ENCODE data around the gene GOLGA6L10.
"Not testable (repeated sequence)": the region's sequence is repeated elsewhere in the genome, so short reads cannot be mapped to it uniquely, and the experiment has no call there.

Gene GOLGA6L10

DNA sequence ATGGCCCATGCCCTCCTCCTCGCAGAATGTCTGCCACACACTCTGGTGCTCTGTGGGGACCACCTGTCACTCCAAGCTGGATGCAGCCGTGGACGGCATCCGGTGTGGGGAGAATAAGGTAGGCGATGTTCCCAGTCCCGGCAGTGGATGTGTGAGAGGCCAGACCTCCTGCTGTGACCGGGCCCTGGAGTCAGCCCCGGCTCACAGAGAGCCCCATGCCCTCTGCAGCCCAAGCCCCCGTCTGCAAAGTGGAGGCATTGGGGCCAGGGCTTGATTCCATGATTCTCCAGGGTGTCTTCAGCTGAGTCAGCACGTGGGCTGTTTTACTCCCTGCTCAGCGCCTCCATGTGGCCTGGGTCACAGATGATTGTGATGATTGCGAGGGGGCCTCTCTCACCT, 32.2 kb downstream of the GOLGA6L10 start:
- no peak for DNase-seq

DNA sequence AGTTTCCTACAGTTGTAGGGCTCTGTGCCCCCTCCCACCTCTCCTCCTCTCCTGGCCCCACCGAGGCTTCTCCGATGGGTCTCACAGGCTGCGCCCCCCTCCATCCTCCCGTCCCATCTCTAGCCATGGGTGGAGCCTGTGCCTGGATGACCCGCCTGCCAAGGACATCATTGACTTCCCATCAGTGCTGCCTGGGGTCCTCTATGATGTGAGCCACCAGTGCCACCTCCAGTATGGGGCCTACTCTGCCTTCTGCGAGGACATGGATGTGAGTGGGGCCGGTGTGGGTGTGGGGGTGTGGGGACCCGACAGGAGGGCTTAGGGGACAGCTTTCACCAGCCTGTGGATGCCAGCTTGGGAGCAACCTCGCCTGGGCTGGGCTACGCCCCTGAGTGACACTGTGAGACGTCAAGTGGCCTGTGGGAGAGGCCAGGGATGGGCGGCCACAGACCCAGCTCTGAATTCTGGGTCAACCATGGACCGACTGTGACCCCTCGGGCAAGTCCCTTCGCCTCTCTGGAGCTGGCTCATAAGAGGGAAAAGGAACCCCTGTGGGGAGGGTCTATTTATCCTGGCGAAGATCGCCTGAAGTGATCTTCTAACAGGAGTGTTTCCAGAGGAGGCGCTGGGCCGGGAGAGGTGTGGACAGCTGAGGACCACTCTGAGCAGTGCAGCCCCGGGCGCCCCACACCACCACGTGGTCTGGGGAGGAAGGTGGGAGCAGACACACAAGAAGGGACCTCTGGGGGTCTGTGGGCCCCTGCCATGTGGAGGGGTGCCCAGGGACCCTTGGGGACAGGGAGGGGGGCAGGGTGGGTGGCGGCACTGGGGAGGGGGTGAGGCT, 32.8 kb downstream of the GOLGA6L10 start:
- not testable (repeated sequence) for DNase-seq

DNA sequence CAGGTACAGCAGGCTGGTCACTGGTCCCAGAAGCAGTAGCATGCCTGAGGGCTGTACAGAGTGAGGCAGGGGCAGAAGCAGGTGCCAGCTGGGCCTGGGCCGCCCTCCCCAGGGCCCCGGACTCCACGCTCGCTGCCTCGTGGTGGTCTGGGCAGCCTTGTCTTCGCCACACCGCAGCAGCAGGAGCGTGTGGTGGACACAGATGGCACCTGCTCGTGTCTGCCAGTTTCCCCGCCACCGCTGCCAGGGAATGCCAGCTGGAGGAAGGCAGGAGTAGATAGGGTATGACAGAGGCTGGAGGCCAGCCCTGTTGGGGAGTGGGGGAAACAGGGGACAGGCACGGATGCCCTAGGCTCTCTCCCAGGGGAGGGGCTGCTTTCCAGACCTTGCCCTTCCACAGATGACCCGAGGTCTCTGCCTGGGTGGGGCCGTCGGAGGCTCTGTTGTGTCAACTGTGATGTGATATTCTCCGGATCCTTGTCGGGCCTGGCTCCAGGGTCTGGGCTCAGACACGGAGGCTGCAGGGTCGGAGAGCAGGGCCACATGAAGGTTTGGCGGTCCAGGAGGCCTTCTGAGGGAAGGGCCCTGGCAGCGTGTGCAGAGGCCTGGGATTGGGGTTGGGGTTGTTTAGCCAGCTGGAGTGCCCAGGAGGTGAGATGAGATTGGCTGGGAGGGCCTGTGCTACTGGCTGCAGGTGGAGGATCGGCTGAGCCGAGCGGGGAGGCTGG, 33.6 kb downstream of the GOLGA6L10 start:
- DNase-seq: no peak

DNA sequence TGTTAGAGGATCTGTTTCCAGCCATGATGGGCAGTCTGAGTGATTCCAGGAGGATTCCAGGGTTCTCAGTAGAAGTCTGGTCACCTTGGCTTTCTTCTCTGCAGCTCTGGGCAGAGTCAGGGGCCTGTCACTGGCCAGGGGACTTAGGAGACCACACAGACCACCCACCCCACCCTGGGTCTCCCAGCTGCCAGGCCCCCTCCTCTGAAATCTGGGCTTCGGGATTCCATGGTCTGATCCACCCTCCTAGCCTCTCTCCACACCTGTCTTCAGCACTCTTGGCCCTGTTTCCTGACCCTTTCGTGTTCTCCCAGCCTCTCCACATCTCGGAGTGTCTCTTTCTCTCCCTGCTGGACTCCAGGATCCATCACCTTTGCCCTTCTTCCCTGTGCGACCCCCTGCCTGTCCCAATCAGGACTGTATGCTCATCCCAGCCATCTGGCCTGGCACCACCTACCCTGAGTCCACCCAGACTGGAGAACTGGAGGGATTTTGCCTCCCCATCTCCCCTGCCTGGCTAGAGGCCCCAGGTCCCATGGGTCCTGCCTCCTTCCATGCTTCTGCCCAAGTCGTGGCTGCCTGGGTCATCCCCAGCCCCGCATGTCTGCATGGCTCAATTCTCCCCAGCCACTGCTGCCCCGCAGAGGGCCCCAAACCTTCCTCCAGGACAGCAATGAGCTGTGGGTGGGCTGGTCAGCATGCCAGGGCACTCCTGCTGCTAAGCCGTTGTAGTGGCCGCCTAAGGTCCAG, 34.3 kb downstream of the GOLGA6L10 start:
- no peak for DNase-seq

DNA sequence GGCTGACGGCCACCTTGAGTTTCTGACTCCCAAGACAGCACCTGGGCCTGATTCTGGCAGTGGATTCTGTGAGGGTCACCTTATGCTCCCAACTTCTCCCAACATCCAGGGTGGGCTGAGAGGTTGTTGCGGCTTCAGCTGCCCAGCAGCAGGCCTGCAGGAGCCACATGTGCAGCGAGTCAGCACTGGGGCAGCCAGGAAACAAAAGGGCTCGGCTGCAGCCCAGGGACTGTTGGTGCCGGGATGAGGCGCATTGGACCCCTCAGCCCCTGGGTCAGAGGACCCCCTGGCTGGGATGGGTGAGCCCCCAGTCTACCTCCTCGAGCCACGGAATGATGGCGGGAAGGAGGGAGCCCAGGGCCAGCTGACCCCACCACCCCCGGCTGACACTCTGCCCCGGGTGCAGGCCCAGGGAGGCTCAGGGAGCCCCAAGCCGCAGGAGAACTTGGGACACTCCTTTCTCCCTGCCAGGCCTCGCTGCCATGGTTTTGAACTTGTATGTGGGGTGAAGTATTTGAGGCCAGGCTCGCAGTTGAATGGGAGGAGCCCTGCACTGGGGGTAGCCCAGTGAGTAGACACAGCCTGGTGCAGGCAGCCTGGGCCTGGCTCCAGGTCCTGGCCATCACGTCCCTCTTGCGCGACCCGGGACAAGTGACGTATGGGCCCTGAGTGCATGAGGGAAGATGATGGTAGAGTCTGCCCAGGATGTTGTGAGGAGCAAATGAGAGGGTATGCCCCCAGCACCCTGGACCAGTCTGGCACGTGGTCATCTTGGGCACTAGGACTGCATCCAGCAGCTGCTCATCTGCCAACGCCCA, 35.1 kb downstream of the GOLGA6L10 start:
- DNase-seq: not testable (repeated sequence)

DNA sequence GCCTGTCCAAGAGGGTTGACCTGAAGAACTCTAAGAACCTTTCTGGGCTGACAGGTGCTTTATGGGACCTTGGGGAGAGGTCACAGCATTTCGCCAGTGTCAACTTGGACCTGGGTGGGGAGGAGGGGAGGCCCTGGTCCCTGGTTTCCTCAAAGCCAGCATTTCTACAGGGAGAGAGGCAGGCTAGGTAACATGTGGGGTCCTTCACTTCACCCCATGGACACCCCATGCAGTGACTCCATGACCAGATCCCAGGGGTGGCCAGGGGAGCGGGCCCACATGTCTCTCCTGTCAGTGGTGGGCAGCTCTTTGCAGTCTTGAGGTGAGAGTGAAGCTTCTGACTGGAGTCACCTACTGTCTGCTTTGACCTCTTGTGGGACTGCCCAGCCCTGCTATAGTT, 35.8 kb downstream of the GOLGA6L10 start:
- no peak for DNase-seq

DNA sequence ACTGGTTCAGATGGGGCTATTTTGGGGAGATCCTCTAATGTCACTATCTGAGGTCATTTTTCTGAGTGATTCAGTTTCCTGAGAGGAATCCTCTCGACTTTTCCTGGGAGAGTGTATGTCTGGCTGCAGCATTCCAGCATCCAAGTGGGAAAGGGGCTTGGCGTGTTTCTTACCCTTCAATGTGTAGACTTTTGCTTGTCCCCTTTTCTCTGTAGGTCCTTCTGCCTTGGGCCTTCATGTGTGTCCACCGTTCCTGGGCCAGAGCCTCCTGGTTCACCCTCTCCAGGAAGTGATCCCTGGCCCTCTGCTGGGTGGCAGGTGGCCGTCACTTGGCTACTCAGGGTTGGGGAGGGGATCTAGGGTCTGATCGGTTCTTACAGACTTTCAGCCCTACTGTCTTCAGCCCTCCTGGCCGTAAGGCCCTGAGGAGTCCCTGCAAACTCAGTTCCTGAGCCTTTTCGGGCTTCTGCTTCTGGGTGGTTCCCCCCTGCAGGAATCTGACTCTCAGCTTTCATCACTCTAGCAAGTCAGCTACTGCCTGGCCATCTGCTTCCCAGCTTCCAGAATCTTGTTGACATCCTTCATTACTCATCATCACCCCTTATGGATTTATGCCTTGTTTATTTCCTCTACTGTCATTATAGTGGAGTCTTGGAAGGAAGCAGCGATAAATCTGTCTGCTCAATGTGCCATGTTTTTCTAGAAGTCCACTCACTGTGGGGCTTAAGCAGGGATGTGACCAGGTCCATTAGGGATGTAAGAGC, 36.5 kb downstream of the GOLGA6L10 start:
- no peak for DNase-seq

DNA sequence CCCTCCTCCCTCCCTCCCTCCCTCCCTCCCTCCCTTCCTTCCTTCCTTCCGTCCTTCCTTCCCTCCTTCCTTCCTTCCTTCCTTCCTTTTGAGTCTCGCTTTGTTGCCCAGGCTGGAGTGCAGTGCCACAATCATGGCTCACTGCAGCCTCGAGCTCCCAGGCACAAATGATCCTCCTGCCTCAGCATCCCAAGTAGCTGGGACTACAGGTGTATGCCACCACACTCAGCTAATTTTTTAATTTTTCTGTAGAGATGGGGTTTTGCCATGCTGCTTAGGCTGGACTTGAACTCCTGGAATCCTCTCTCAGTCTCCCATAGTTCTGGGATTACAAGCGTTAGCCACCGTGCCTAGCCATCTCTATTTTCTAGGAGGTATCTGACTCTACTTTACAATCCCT, 38.0 kb downstream of the GOLGA6L10 start:
- DNase-seq: not testable (repeated sequence)

DNA sequence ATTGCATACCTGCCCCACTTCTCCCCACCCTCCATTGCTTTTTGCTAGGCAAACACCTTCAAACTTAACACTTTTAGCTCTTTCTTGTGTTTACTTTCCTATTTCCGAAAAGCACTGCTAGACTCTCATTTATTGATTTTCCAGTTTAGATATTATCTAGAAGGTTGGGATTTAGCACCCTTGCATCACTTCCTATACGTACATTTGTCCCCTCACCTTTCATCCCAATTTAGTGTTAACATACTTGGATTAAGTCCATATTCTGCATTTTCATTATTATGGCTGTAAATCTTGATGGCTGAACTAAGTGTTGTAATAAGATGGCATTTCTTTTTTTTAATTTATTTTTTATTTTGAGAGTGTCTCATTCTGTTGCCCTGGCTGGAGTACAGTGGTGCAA, 39.5 kb downstream of the GOLGA6L10 start:
- DNase-seq: no peak

DNA sequence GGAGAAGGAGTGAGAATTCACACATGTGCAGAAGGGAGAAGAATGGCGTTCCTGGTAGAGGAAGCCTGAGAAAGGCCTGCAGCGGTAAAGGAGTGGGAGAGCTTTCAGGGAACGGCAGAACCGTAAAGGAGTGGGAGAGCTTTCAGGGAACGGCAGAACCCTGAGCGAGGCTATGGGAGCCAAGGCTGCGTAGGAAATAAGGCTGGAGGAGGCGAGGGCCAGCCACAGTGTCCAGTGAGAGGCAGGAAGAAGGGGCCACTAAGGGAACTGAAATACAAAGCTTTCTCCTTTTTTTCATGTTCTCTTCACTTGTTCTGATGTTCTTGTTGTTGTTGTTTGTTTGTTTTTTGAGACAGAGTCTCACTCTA, 41.6 kb downstream of the GOLGA6L10 start:
- no peak for DNase-seq

DNA sequence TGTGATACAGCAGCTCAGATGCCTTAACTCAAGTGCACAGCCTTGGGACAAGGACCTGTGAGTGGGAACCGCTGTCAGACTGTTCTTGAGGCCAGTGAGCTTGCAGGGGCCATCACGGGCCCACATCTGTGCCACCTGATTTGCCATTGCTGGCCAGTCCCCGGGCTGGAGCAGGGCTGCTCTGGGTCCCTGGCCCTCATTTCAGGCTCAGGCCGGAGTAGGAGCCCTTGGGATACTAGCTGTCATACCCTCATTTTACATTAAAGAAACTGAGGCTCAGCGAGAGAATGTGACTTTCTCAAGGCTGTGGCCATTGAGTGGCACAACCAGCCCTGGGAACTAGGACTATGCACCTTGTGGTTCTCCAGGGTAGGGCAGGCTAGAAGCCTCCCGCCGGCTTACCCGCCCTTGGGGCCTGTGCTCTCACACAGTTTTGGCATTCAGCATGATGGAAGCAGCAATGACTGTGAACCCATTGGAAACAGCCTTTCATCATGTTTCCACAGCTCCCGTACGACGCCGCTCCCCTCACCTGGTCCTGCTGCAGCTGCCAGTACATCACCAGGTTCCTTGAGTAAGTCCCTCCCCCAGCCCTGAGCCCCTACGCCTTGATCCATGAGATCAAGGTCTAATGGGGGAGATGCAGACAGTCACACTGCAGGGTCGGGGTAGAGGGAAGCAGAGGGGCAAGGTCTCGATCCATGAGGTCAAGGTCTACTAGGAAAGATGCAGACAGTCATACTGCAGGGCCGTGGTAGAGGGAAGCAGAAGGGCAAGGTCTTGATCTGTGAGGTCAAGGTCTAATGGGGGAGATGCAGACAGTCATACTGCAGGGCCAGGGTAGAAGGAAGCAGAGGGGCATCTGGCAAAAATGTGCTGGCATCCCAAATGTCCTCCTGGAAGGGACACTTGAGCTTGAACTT, 42.2 kb downstream of the GOLGA6L10 start:
- DNase-seq: no peak

DNA sequence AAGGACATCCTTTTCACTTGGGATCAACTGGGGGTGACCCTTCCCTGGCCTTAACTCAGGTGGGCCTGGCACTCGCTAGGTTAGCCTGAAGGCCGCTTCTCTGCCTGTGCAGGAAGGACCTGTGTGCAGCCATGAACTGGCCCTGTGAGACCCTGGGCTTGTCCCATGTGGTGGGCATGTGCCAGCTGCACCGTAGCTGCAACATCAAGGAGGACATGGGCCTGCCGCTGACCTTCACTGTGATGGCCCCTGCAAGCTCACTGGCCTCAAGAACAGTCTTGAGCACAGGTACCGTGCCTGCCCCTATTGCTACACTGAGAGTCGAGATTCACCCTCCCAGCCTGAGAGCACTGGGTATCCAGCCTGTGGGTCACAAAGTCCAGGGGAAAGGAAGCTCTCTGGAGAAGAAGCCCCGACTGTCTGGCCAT, 43.6 kb downstream of the GOLGA6L10 start:
- no peak for DNase-seq

DNA sequence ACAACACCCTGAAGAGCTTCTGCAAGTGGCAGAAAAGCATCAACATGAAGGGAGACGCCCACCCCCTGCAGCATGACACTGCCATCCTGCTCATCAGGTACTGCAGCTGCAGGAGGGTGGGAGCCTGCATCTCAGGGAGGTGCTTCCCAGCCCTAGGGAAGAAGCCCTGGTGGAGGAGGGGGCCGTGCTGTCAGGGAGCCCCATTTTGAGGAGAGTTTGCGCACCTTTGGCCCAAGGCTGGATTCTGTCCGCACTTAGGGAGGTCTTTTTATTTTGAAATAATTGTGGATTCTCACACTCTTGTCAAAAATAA, 44.5 kb downstream of the GOLGA6L10 start:
- no peak for DNase-seq

DNA sequence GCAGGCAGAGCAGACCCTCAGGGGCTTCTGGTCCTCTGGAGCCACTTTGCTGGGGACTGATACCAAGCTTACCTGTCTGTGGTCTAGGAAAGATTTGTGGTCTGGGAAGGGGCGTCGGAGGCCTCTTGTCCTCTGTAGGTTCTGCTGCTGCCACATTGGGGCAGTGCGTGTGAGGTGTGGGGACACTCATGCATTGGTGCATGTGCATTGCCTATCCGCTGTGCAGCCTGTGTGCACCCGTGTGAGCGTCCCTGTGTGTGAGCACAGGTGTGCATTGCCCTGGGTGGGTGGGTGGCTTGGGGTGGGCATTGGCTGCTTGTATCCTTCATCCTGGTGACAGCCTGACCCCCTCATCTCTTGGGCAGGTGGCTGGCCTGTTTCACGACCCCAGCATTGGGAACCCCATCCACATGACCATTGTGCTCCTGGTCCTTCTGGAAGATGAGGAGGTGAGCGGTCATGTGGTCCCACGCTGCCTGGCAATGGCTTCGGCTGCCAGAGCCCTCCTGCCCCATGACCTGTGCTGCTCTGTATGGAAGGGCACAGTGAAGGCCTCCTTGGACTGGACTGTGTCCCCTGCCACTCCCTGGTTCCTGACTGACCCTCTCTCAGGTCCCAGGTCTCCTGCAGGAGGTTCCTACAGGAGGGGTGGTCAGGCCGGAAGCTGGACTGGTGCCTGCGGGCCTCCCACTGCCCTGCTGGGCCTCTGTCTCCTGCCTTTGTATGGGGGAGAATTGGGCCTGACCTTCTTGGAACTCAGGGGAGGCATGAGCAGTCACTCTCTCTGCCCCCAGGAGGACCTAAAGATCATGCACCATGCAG, 45.1 kb downstream of the GOLGA6L10 start:
- no peak for DNase-seq

DNA sequence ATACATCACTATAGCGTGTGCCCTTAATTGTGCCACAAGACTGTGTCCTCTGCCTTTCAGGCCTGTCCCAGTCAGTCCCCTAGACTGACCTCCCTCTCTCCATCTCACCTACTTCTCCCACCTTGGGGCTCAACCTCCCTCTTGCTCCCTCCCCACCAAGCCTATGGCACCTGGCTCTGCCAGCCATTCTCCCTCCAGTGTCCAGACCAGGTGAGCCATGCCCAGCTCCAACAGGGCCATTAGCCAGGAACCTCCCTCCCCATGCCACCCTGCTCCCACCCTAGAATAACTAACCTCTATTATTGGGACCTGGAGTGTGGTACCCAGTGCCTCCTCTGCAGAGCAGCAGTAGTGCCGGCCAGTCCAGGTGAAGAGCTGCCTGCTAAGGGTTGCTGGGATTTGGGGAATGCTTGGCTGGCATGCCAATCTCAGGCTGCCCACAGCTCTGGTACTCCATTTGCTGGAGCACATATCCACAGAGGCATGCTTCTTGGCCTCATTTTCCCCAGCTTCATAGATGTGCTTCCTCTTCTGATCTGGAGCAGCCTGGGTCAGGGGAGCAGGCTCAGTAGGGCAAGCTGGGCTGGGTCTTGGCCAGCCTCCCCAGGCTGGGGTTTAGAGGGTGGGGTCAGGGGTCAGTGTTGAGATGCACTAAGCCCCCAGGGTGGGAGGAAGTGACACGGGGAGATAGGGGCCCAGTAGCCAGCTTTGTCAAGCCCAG, 47.8 kb downstream of the GOLGA6L10 start:
- no peak for DNase-seq

DNA sequence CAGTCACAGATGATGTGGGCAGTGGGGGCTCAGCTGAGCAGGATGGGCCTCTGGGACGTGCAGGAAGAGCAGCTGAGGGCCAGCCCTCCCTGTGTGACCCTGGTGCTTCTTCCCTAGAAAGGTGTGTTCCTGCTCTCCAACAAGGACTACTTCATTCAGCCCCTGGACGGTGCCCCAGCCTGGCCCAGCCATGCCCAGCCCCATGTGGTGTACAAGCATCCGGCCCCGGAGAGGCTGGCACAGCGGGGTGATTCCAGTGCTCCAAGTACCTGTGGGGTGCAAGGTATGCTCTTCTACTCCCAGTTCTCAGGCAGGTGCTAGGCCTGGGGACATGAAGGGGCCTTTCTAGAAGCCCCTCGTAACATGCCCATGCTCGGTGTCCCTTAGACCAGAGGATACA, 48.4 kb downstream of the GOLGA6L10 start:
- no peak for DNase-seq

DNA sequence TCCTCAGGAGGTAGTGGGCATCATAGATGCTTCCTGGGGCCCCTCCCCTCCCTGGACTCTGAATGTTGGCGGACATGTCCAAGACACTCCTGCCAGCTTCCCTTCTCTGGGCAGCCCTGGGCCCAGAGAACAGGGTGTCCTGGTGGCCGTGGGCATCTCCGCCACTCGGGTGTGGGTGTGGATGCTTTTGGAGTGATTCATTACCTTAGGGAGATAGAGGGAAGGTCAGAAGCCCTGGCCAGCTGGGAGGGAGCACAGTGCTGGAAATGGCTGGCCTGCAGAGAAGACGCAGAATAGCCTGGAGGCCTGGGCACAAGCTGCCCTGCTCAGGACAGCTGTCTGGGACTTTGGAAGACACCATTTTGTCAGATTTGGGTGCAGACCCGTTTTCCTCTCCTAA, 48.9 kb downstream of the GOLGA6L10 start:
- not testable (repeated sequence) for DNase-seq

DNA sequence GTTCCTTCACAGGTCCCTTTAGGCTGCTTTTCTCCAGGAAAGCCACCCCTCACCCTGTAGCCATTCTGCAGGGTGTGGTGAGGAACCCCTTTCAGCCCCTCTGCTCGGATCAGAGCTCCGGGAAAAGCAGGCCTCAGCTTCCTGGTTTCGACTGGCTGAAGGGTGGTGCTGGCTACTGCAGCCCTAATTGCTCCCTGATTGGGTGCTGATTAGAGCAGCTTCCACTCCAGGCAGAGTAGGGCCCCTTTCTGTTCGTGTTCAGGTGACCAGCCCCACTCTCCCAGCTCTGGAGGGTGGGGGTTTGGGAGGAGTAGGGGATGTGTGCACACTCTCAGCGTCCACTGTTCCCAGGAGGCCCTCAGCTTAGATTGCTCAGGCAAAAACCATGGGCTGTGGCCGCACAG, 49.8 kb downstream of the GOLGA6L10 start:
- not testable (repeated sequence) for DNase-seq

DNA sequence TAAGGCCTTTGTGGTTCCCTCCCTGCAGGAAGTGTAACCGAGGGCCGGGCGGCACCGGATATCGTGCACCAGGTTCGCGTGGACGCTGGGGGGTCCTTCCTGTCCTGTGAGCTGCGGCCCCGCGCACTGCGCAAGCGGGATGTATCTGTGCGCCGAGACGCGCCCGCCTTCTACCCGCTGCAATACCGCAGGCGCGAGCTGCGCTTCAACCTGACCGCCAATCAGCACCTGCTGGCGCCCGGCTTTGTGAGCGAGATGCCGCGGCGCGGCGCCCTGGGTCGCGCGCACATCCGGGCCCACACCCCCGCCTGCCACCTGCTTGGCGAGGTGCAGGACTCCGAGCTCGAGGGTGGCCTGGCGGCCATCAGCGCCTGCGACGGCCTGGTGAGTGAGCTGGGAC, 50.8 kb downstream of the GOLGA6L10 start:
- DNase-seq: peak; percentile 59
